Tibial artery (tissue), 4 donors: ENCODE data around the gene ABHD17C.
"Not testable (repeated sequence)": the region's sequence is repeated elsewhere in the genome, so short reads cannot be mapped to it uniquely, and the experiment has no call there.

ENCODE experiments used
- DNase-seq, 2 donors: peaks; one replicate each; pipeline ENCODE4 v3.0.0-alpha.2; 2019
- H3K27ac ChIP-seq, 2 donors: fragments of 200-600 bp; sonication (generic) in 1 of 2; 1 replicate in 1 of 2; 2 replicates in 1 of 2; pipeline ENCODE4 v1.5.1; 2018 to 2019; ENCODE audit warnings: mild to moderate bottlenecking in 1 of 2
- H3K27me3 ChIP-seq, 2 donors: fragments of 200-600 bp; sonication (generic) in 1 of 2; one replicate each; pipeline versions ENCODE4 v1.5.1 to v1.6.0; 2016 to 2019
- H3K36me3 ChIP-seq, 3 donors: fragments of 200-600 bp; sonication (generic) in 2 of 3; one replicate each; pipeline ENCODE4 v1.5.1; 2016 to 2019; ENCODE audit warnings: mild to moderate bottlenecking in 2 of 3
- H3K4me1 ChIP-seq, 4 donors: fragments of 200-600 bp; sonication (generic) in 2 of 4; 1 replicate in 3 of 4; 2 replicates in 1 of 4; pipeline ENCODE4 v1.5.1; 2016 to 2019
- H3K4me3 ChIP-seq, 2 donors: fragments of 200-600 bp; sonication (generic) in 1 of 2; 1 replicate in 1 of 2; 2 replicates in 1 of 2; pipeline ENCODE4 v1.5.1; 2018 to 2019; ENCODE audit warnings: mild to moderate bottlenecking in 2 of 2
- H3K9me3 ChIP-seq, 3 donors: fragments of 200-600 bp; sonication (generic) in 1 of 3; one replicate each; pipeline ENCODE4 v1.5.1; 2016 to 2019
- CTCF ChIP-seq, 2 experiments: fragments of 200-600 bp in 1 of 2; fragments of 450-650 bp in 1 of 2; IDR thresholded peaks; one replicate each; pipeline ENCODE4 v1.5.1; 2017 to 2019; ENCODE audit warnings: antibody characterized with exemption in 2 of 2, mild to moderate bottlenecking in 1 of 2, moderate library complexity in 1 of 2
- intact Hi-C: fragments of 100-400 bp; cut with DNase I; formaldehyde crosslinking; loops from one replicate; pipeline ENCODE4 v1.15.0; 2023; ENCODE audit warnings: low total_unique reads

Gene ABHD17C

GRCh38 chr15:80754014-80754413, 58.9 kb downstream of the ABHD17C start:
- DNase-seq: no peak
- no peaks in the 10 kb centered on the region for H3K4me1 ChIP-seq
- intact Hi-C loops: no loop called here
- no peak for TF ChIP-seq CTCF (IDR thresholded peaks at IDR 0.05)
- no peaks in the 10 kb centered on the region for H3K9me3 ChIP-seq
- H3K36me3 ChIP-seq: peaks cover 13 to 28% (median 17%) of the 10 kb centered on the region in 3 donors
- H3K27ac ChIP-seq: no peak overlapping the region
- no peaks in the 10 kb centered on the region for H3K27me3 ChIP-seq
- no peak overlapping the region for H3K4me3 ChIP-seq

- Histone ChIP-seq H3K27me3 (no peaks in the 10 kb centered on the region), H3K4me3 (no peak overlapping the region), H3K27ac (no peak overlapping the region), H3K9me3 (no peaks in the 10 kb centered on the region), H3K4me1 (no peaks in the 10 kb centered on the region), H3K36me3 (peaks cover 0 to 17% (median 17%) of the 10 kb centered on the region in 3 donors)
- intact Hi-C loops: no loop called here
- no peak for TF ChIP-seq CTCF (IDR thresholded peaks at IDR 0.05)
- no peak for DNase-seq
These were observed 60.8 kb downstream of the ABHD17C start for GRCh38 chr15:80755885-80756284.

- no peak overlapping the region for H3K4me3 ChIP-seq
- H3K27ac ChIP-seq: no peak overlapping the region
- intact Hi-C loops: no loop called here
- H3K36me3 ChIP-seq: peaks cover 0 to 17% (median 10%) of the 10 kb centered on the region in 3 donors
- H3K4me1 ChIP-seq: no peaks in the 10 kb centered on the region
- no peaks in the 10 kb centered on the region for H3K9me3 ChIP-seq
- no peak for TF ChIP-seq CTCF (IDR thresholded peaks at IDR 0.05)
- DNase-seq: no peak
- no peaks in the 10 kb centered on the region for H3K27me3 ChIP-seq
These were observed 63.1 kb downstream of the ABHD17C start for GRCh38 chr15:80758130-80758745.

GRCh38 chr15:80760960-80761359, 65.8 kb downstream of the ABHD17C start:
- intact Hi-C loops: no loop called here
- H3K27me3 ChIP-seq: no peaks in the 10 kb centered on the region
- no peak overlapping the region for H3K27ac ChIP-seq
- no peak for DNase-seq
- no peaks in the 10 kb centered on the region for H3K4me1 ChIP-seq
- TF ChIP-seq CTCF (IDR thresholded peaks at IDR 0.05): no peak
- no peaks in the 10 kb centered on the region for H3K9me3 ChIP-seq
- H3K4me3 ChIP-seq: no peak overlapping the region
- H3K36me3 ChIP-seq: peaks cover 0 to under 1% (median 0%) of the 10 kb centered on the region in 3 donors

GRCh38 chr15:80761754-80762153, 66.6 kb downstream of the ABHD17C start:
- intact Hi-C loops: no loop called here
- Histone ChIP-seq H3K4me1 (no peaks in the 10 kb centered on the region), H3K27ac (no peak overlapping the region), H3K27me3 (no peaks in the 10 kb centered on the region), H3K4me3 (no peak overlapping the region), H3K36me3 (no peaks in the 10 kb centered on the region), H3K9me3 (no peaks in the 10 kb centered on the region)
- DNase-seq: no peak
- TF ChIP-seq CTCF (IDR thresholded peaks at IDR 0.05): no peak

- intact Hi-C loops, H3K4me3 ChIP-seq, DNase-seq, H3K4me1 ChIP-seq, H3K27ac ChIP-seq, H3K9me3 ChIP-seq, H3K36me3 ChIP-seq, H3K27me3 ChIP-seq: not testable (repeated sequence)
These were observed 68.1 kb downstream of the ABHD17C start for GRCh38 chr15:80763235-80763634.
